ENCODE measurements around the gene CASR.

- TF ChIP-seq CTCF (IDR thresholded peaks at IDR 0.05): no peak
- TF ChIP-seq POLR2A (IDR thresholded peaks at IDR 0.05): no peak
Measured at GRCh38 chr3:122263974-122264588, 80.6 kb downstream of the CASR start.

Data from tibial nerve (tissue), 3 donors.